Panc1 (cell line): ENCODE data around the gene SRGAP2C.
"Not testable (repeated sequence)": the region's sequence is repeated elsewhere in the genome, so short reads cannot be mapped to it uniquely, and the experiment has no call there.

Source experiments
- POLR2AphosphoS5 ChIP-seq: IDR thresholded peaks from 2 replicates; pipeline ENCODE4 v1.6.1; 2012; ENCODE audit warnings: mild to moderate bottlenecking, low read depth, low read length, moderate library complexity
- REST ChIP-seq, 2 experiments: IDR thresholded peaks; 2 replicates each; pipeline ENCODE4 v1.6.1; 2011 to 2012; ENCODE audit warnings: low read depth in 2 of 2, control low read depth in 1 of 2, low read length in 1 of 2, mild to moderate bottlenecking in 1 of 2, moderate library complexity in 1 of 2; ENCODE audit not compliant: insufficient read depth in 1 of 2
- SIN3A ChIP-seq: IDR thresholded peaks from 2 replicates; pipeline ENCODE4 v1.6.1; 2012; ENCODE audit warnings: low read depth, mild to moderate bottlenecking, low read length, moderate library complexity, borderline replicate concordance; ENCODE audit not compliant: insufficient read depth
- TCF7L2 ChIP-seq: IDR thresholded peaks from 2 replicates; pipeline ENCODE4 v1.6.1; 2011; ENCODE audit warnings: mild to moderate bottlenecking, low read depth, low read length, inconsistent platforms
- TF ChIP-seq, protein P1 (sequence below): fragments of 450-650 bp; IDR thresholded peaks from 2 replicates; pipeline ENCODE4 v1.5.1; 2017; ENCODE audit warnings: mild to moderate bottlenecking

- TF ChIP-seq, protein P1, sequence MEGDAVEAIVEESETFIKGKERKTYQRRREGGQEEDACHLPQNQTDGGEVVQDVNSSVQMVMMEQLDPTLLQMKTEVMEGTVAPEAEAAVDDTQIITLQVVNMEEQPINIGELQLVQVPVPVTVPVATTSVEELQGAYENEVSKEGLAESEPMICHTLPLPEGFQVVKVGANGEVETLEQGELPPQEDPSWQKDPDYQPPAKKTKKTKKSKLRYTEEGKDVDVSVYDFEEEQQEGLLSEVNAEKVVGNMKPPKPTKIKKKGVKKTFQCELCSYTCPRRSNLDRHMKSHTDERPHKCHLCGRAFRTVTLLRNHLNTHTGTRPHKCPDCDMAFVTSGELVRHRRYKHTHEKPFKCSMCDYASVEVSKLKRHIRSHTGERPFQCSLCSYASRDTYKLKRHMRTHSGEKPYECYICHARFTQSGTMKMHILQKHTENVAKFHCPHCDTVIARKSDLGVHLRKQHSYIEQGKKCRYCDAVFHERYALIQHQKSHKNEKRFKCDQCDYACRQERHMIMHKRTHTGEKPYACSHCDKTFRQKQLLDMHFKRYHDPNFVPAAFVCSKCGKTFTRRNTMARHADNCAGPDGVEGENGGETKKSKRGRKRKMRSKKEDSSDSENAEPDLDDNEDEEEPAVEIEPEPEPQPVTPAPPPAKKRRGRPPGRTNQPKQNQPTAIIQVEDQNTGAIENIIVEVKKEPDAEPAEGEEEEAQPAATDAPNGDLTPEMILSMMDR: not testable (repeated sequence)
- not testable (repeated sequence) for TF ChIP-seq POLR2AphosphoS5; REST (IDR thresholded peaks at IDR 0.05; ENCODE audit: insufficient read depth in 1 of 2, low read depth in 2 of 2, low read length in 1 of 2); TCF7L2; SIN3A
Measured at GRCh38 chr1:121167225-121167738, 17.5 kb upstream of the SRGAP2C start.
